Fibroblast of lung (primary cell): Measurements from ENCODE around the gene INHBB. TPM values are rescaled to one million over a fixed set of nuclear protein-coding genes. Genes with fewer than 3 reads are reported as not detected.
A peak's percentile ranks its signal among the peaks of the same experiment; 100 is the strongest.

ENCODE experiments used
- DNase-seq, 2 donors: peaks; one replicate each; pipeline versions ENCODE4 v3.0.0 to v3.0.0-alpha.2; 2010; ENCODE audit warnings: low read depth in 2 of 2
- H2AFZ ChIP-seq: 2 replicates; pipeline ENCODE4 v1.5.1; 2012; ENCODE audit warnings: low read length, control low read depth, inconsistent platforms
- H3K27ac ChIP-seq: 2 replicates; pipeline ENCODE4 v1.5.1; 2011; ENCODE audit warnings: low read length, control low read depth; ENCODE audit not compliant: insufficient read depth
- H3K27me3 ChIP-seq: 2 replicates; pipeline ENCODE4 v1.5.1; 2011; ENCODE audit warnings: mild to moderate bottlenecking, low read length; ENCODE audit not compliant: control insufficient read depth, insufficient read depth
- H3K36me3 ChIP-seq: 2 replicates; pipeline ENCODE4 v1.5.1; 2011; ENCODE audit warnings: low read length; ENCODE audit not compliant: control insufficient read depth, insufficient read depth
- H3K4me1 ChIP-seq: 2 replicates; pipeline ENCODE4 v1.5.1; 2011; ENCODE audit warnings: low read length; ENCODE audit not compliant: control insufficient read depth, insufficient read depth; ENCODE audit errors: extremely low read depth
- H3K4me2 ChIP-seq: 2 replicates; pipeline ENCODE4 v1.5.1; 2011; ENCODE audit warnings: low read length, control low read depth; ENCODE audit not compliant: insufficient read depth; ENCODE audit errors: extremely low read depth
- H3K4me3 ChIP-seq, 4 experiments: fragments of 200-600 bp in 1 of 4; sonication (generic) in 1 of 4; replicated peaks in 1 of 4; 2 replicates each; pipeline ENCODE4 v1.5.1; 2011 to 2016; ENCODE audit warnings: low read length in 4 of 4, low read depth in 3 of 4, mild to moderate bottlenecking in 3 of 4, control low read depth in 2 of 4, inconsistent platforms in 1 of 4, mixed read lengths in 1 of 4; ENCODE audit not compliant: insufficient read depth in 1 of 4; ENCODE audit errors: control extremely low read depth in 1 of 4
- H3K79me2 ChIP-seq: 2 replicates; pipeline ENCODE4 v1.5.1; 2012; ENCODE audit warnings: mild to moderate bottlenecking, low read length, inconsistent platforms; ENCODE audit not compliant: control insufficient read depth, insufficient read depth
- H3K9ac ChIP-seq: 2 replicates; pipeline ENCODE4 v1.5.1; 2011; ENCODE audit warnings: mild to moderate bottlenecking, low read length, control low read depth; ENCODE audit not compliant: insufficient read depth
- H3K9me3 ChIP-seq: 2 replicates; pipeline ENCODE4 v1.5.1; 2012; ENCODE audit warnings: low read depth, low read length; ENCODE audit not compliant: control insufficient read depth, insufficient read depth
- H4K20me1 ChIP-seq: 2 replicates; pipeline ENCODE4 v1.5.1; 2011; ENCODE audit warnings: low read length; ENCODE audit not compliant: control insufficient read depth, insufficient read depth; ENCODE audit errors: extremely low read depth
- CTCF ChIP-seq, 2 donors: IDR thresholded peaks in 1 of 2; conservative IDR thresholded peaks in 1 of 2; 1 replicate in 1 of 2; 2 replicates in 1 of 2; pipeline ENCODE4 v1.5.1; 2011 to 2012; ENCODE audit warnings: low read length in 2 of 2, control low read depth in 1 of 2, inconsistent platforms in 1 of 2, low read depth in 1 of 2, mild to moderate bottlenecking in 1 of 2
- EZH2 ChIP-seq: IDR thresholded peaks from 2 replicates; pipeline ENCODE4 v1.5.1; 2012; ENCODE audit warnings: low read length, control low read depth, mild to moderate bottlenecking; ENCODE audit errors: missing control alignments
- polyA plus RNA-seq, 2 donors: library from polyadenylated mRNA; depleted of rRNA in 1 of 2; stranded (reverse) in 1 of 2; unstranded in 1 of 2; fragments of >200 nt; gene quantifications; 2 replicates each; pipeline ENCODE4 v1.2.1, GENCODE V29; 2011 to 2012; ENCODE audit warnings: missing spikeins in 1 of 2
- total RNA-seq: library from RNA; depleted of rRNA; stranded (reverse); fragments of >200 nt; gene quantifications from 2 replicates; pipeline ENCODE4 v1.2.1, GENCODE V29; 2014

The INHBB gene
- total and polyA plus RNA-seq, 2 donors (not counting 1 experiment from before 2014, with no cell fraction given) = 0.01 TPM; not detected in 1

GRCh38 chr2:120360307-120360855, 14.4 kb downstream of the INHBB start:
- DNase-seq = peak in 1 of 2 donors; percentile 66

GRCh38 chr2:120362926-120363325, 17.0 kb downstream of the INHBB start:
- Histone ChIP-seq H3K27me3 (no peaks in the 10 kb centered on the region), H3K4me3 (no peak overlapping the region), H3K4me1 (no peaks in the 10 kb centered on the region), H3K9ac (no peak overlapping the region), H2AFZ (no peak overlapping the region), H4K20me1 (no peaks in the 10 kb centered on the region), H3K27ac (no peak overlapping the region), H3K9me3 (no peaks in the 10 kb centered on the region), H3K4me2 (no peak overlapping the region), H3K36me3 (no peaks in the 10 kb centered on the region), H3K79me2 (no peaks in the 10 kb centered on the region)
- TF ChIP-seq EZH2 (no peak), CTCF (conservative IDR thresholded peaks at IDR 0.05 in 1 of 2, IDR thresholded peaks at IDR 0.05 in 1 of 2; ENCODE audit: low read depth in 1 of 2, low read length in 2 of 2) (no peak)
- DNase-seq = no peak

More at GRCh38 chr2:120360307-120360855, 14.4 kb downstream of the INHBB start:
- no peak for TF ChIP-seq EZH2
- no peak for TF ChIP-seq CTCF (conservative IDR thresholded peaks at IDR 0.05 in 1 of 2, IDR thresholded peaks at IDR 0.05 in 1 of 2; ENCODE audit: low read depth in 1 of 2, low read length in 2 of 2)
- Histone ChIP-seq H3K9me3 (no peaks in the 10 kb centered on the region), H3K9ac (no peak overlapping the region), H3K36me3 (no peaks in the 10 kb centered on the region), H3K4me1 (no peaks in the 10 kb centered on the region), H2AFZ (no peak overlapping the region), H3K4me3 (no peak overlapping the region), H4K20me1 (no peaks in the 10 kb centered on the region), H3K27me3 (no peaks in the 10 kb centered on the region), H3K27ac (no peak overlapping the region), H3K79me2 (no peaks in the 10 kb centered on the region), H3K4me2 (no peak overlapping the region)

- H3K27me3 ChIP-seq = no peaks in the 10 kb centered on the region
- no peaks in the 10 kb centered on the region for H3K4me1 ChIP-seq
- TF ChIP-seq EZH2 = no peak
- no peak for TF ChIP-seq CTCF (conservative IDR thresholded peaks at IDR 0.05 in 1 of 2, IDR thresholded peaks at IDR 0.05 in 1 of 2; ENCODE audit: low read depth in 1 of 2, low read length in 2 of 2)
- H3K9ac ChIP-seq = no peak overlapping the region
- H3K4me3 ChIP-seq = no peak overlapping the region
- H4K20me1 ChIP-seq = no peaks in the 10 kb centered on the region
- H3K79me2 ChIP-seq = no peaks in the 10 kb centered on the region
- no peak overlapping the region for H3K27ac ChIP-seq
- H3K36me3 ChIP-seq = no peaks in the 10 kb centered on the region
- H3K4me2 ChIP-seq = no peak overlapping the region
- no peak overlapping the region for H2AFZ ChIP-seq
- H3K9me3 ChIP-seq = no peaks in the 10 kb centered on the region
- DNase-seq = no peak
These were observed 19.4 kb downstream of the INHBB start for GRCh38 chr2:120365236-120365793.
